B cell (primary cell): ENCODE measurements around the gene SCGB1C2. TPM values are rescaled to one million over a fixed set of nuclear protein-coding genes. Genes with fewer than 3 reads are reported as not detected.

ENCODE experiments used
- ATAC-seq: fragments of 200-7000 bp; cut with Tn5 transposase; one replicate; pipeline ENCODE4 v1.10.0; 2021; ENCODE audit warnings: low read depth, mild to moderate bottlenecking, moderate number of reproducible peaks, moderate library complexity
- CTCF ChIA-PET: fragments of 350-600 bp; sonication (Branson Sonifier 250); formaldehyde crosslinking; loops from one replicate; lab custom pipeline; 2021; ENCODE audit warnings: antibody characterized with exemption, inconsistent platforms; lab: Charles Lee
- POLR2A ChIA-PET: fragments of 350-600 bp; sonication (Branson Sonifier 250); formaldehyde crosslinking; loops from one replicate; lab custom pipeline; 2021; ENCODE audit warnings: antibody characterized with exemption; lab: Charles Lee
- DNase-seq: peaks from one replicate; pipeline ENCODE4 v3.0.0; 2013
- H2AFZ ChIP-seq: 2 replicates; pipeline ENCODE4 v1.6.1; 2012; ENCODE audit warnings: mild to moderate bottlenecking, low read depth, low read length; ENCODE audit not compliant: insufficient read depth, poor library complexity, severe bottlenecking
- H3K27ac ChIP-seq, 2 donors: 1 replicate in 1 of 2; 2 replicates in 1 of 2; pipeline ENCODE4 v1.5.1; 2012 to 2013; ENCODE audit warnings: low read length in 2 of 2, mild to moderate bottlenecking in 2 of 2, moderate library complexity in 1 of 2
- H3K27me3 ChIP-seq, 4 experiments: fragments of 200-600 bp in 1 of 4; sonication (generic) in 1 of 4; replicated peaks in 1 of 4; 1 replicate in 2 of 4; 2 replicates in 2 of 4; pipeline versions ENCODE4 v1.6.1 to v1.7.0; 2013 to 2016; ENCODE audit warnings: low read length in 3 of 4, mild to moderate bottlenecking in 2 of 4, mixed read lengths in 1 of 4, moderate library complexity in 1 of 4; ENCODE audit not compliant: insufficient read depth in 4 of 4, control insufficient read depth in 3 of 4; ENCODE audit errors: control extremely low read depth in 1 of 4
- H3K36me3 ChIP-seq, 2 experiments: replicated peaks in 1 of 2; 1 replicate in 1 of 2; 2 replicates in 1 of 2; pipeline versions ENCODE4 v1.6.1 to v1.7.1; 2013; ENCODE audit warnings: low read length in 1 of 2; ENCODE audit not compliant: insufficient read depth in 2 of 2, control insufficient read depth in 1 of 2; ENCODE audit errors: control extremely low read depth in 1 of 2, extremely low read depth in 1 of 2
- H3K4me1 ChIP-seq, 2 donors: fragments of 200-600 bp in 1 of 2; sonication (generic) in 1 of 2; 1 replicate in 1 of 2; 2 replicates in 1 of 2; pipeline versions ENCODE4 v1.5.1 to v1.6.1; 2013 to 2017; ENCODE audit warnings: low read length in 2 of 2; ENCODE audit not compliant: control insufficient read depth in 2 of 2, insufficient read depth in 2 of 2
- H3K4me2 ChIP-seq: replicated peaks from 2 replicates; pipeline ENCODE3; 2012; ENCODE audit warnings: mild to moderate bottlenecking, low read depth, low read length; ENCODE audit not compliant: poor library complexity, severe bottlenecking
- H3K4me3 ChIP-seq, 5 experiments: fragments of 200-600 bp in 1 of 5; sonication (generic) in 1 of 5; 1 replicate in 3 of 5; 2 replicates in 2 of 5; pipeline versions ENCODE4 v1.5.1 to v1.7.0; 2011 to 2016; ENCODE audit warnings: low read length in 4 of 5, mild to moderate bottlenecking in 4 of 5, low read depth in 2 of 5, control low read depth in 1 of 5, moderate library complexity in 1 of 5; ENCODE audit not compliant: insufficient read depth in 1 of 5; ENCODE audit errors: control extremely low read depth in 1 of 5, extremely low read depth in 1 of 5
- H3K79me2 ChIP-seq: fragments of 200-600 bp; sonication (generic); one replicate; pipeline ENCODE4 v1.6.0; 2016; ENCODE audit warnings: low read length; ENCODE audit not compliant: control insufficient read depth, insufficient read depth
- H3K9ac ChIP-seq: fragments of 200-600 bp; sonication (generic); 2 replicates; pipeline ENCODE4 v1.6.1; 2017; ENCODE audit warnings: mild to moderate bottlenecking, low read length, moderate library complexity
- H3K9me3 ChIP-seq, 3 donors: one replicate each; pipeline versions ENCODE4 v1.6.1 to v1.7.1; 2013; ENCODE audit warnings: low read length in 2 of 3; ENCODE audit not compliant: control insufficient read depth in 2 of 3, insufficient read depth in 1 of 3; ENCODE audit errors: control extremely low read depth in 1 of 3
- H4K20me1 ChIP-seq: 2 replicates; pipeline ENCODE4 v1.6.0; 2012; ENCODE audit warnings: mild to moderate bottlenecking, low read length; ENCODE audit not compliant: insufficient read depth, control insufficient read depth, poor library complexity, severe bottlenecking
- H3K27ac Mint-ChIP-seq: one replicate; pipeline ENCODE4 v1.8.0; 2021; ENCODE audit warnings: mixed read lengths
- H3K27me3 Mint-ChIP-seq: one replicate; pipeline ENCODE4 v1.8.0; 2021; ENCODE audit warnings: mixed read lengths
- H3K4me1 Mint-ChIP-seq: one replicate; pipeline ENCODE4 v1.8.0; 2021; ENCODE audit warnings: mixed read lengths
- H3K4me3 Mint-ChIP-seq: one replicate; pipeline ENCODE4 v1.8.0; 2021; ENCODE audit warnings: mixed read lengths
- H3K9me3 Mint-ChIP-seq: one replicate; pipeline ENCODE4 v1.8.0; 2022; ENCODE audit warnings: mixed read lengths; ENCODE audit not compliant: insufficient read depth
- CTCF ChIP-seq: fragments of 200-600 bp; IDR thresholded peaks from one replicate; pipeline ENCODE4 v1.8.0; 2022; ENCODE audit warnings: antibody characterized with exemption, mild to moderate bottlenecking
- EZH2 ChIP-seq: IDR thresholded peaks from 2 replicates; pipeline ENCODE4 v1.6.1; 2012; ENCODE audit warnings: borderline replicate concordance, low read depth, mild to moderate bottlenecking, moderate library complexity, low read length; ENCODE audit not compliant: insufficient read depth, poor library complexity, severe bottlenecking
- WGBS: methylation state at CpG from one replicate; pipeline ENCODE4 v1.1.5; 2013; ENCODE audit warnings: missing lambda C conversion rate; ENCODE audit not compliant: insufficient coverage; 5-methylcytosine and 5-hydroxymethylcytosine counted together
- intact Hi-C: fragments of 100-400 bp; cut with micrococcal nuclease; formaldehyde crosslinking; loops from one replicate; pipeline ENCODE4 v1.10.0; 2022
- polyA plus RNA-seq: library from polyadenylated mRNA; depleted of rRNA; stranded (reverse); fragments of >200 nt; gene quantifications from 2 replicates; pipeline ENCODE4 v1.2.3, GENCODE V29; 2012
- total RNA-seq, 2 donors: library from RNA; stranded (reverse); fragments of 120-200 nt in 1 of 2; gene quantifications; 1 replicate in 1 of 2; 2 replicates in 1 of 2; pipeline versions ENCODE4 v1.2.3 to v1.2.4, GENCODE V29; 2013 to 2022

Gene SCGB1C2
- total and polyA plus RNA-seq, 2 donors (not counting 1 experiment from before 2014, with no cell fraction given) = not detected

- Histone ChIP-seq H3K4me1 (no peaks in the 10 kb centered on the region), H3K36me3 (no peaks in the 10 kb centered on the region), H3K9ac (no peak overlapping the region), H3K79me2 (no peaks in the 10 kb centered on the region), H3K4me2 (no peak overlapping the region), H3K27me3 (peaks cover 0 to 39% (median 7%) of the 10 kb centered on the region in 4 experiments), H3K9me3 (no peaks in the 10 kb centered on the region), H2AFZ (no peak overlapping the region), H3K4me3 (no peak overlapping the region), H4K20me1 (no peaks in the 10 kb centered on the region), H3K27ac (no peak overlapping the region)
- ATAC-seq = no peak
- H3K4me1 Mint-ChIP-seq = peaks cover 5% of the 10 kb centered on the region
- TF ChIP-seq EZH2 (no peak), CTCF (no peak)
- DNase-seq = no peak
- 23% methylated on average over 32 of the region's 32 CpGs for WGBS
- no peak overlapping the region for H3K4me3 Mint-ChIP-seq
- no peaks in the 10 kb centered on the region for H3K9me3 Mint-ChIP-seq
- peaks cover 41% of the 10 kb centered on the region for H3K27me3 Mint-ChIP-seq
- intact Hi-C loops = no loop called here
- H3K27ac Mint-ChIP-seq = no peak overlapping the region
- ChIA-PET CTCF (no interaction called here), POLR2A (no interaction called here)
These were observed 42.5 kb downstream of the SCGB1C2 start for GRCh38 chr17:179781-180380.

GRCh38 chr17:180381-181244, 43.2 kb downstream of the SCGB1C2 start:
- POLR2A ChIA-PET = no interaction called here
- DNase-seq = no peak
- H3K27me3 Mint-ChIP-seq = peaks cover 44% of the 10 kb centered on the region

More at GRCh38 chr17:180381-181244, 43.2 kb downstream of the SCGB1C2 start:
- Mint-ChIP-seq H3K4me3 (no peak overlapping the region), H3K4me1 (peaks cover 5% of the 10 kb centered on the region), H3K9me3 (no peaks in the 10 kb centered on the region), H3K27ac (no peak overlapping the region)
- H3K4me1 ChIP-seq = no peaks in the 10 kb centered on the region
- no peak for TF ChIP-seq CTCF
- TF ChIP-seq EZH2 = no peak
- H3K36me3 ChIP-seq = no peaks in the 10 kb centered on the region
- H3K79me2 ChIP-seq = no peaks in the 10 kb centered on the region
- peaks cover 0 to 39% (median 7%) of the 10 kb centered on the region in 4 experiments for H3K27me3 ChIP-seq
- peak overlapping the region; percentile 38 for H3K4me2 ChIP-seq
- CTCF ChIA-PET = no interaction called here
- H3K9me3 ChIP-seq = no peaks in the 10 kb centered on the region
- H3K27ac ChIP-seq = no peak overlapping the region
- H4K20me1 ChIP-seq = no peaks in the 10 kb centered on the region
- no peak overlapping the region for H3K9ac ChIP-seq
- H3K4me3 ChIP-seq = no peak overlapping the region
- no peak for ATAC-seq
- no peak overlapping the region for H2AFZ ChIP-seq
- intact Hi-C loops = no loop called here
- whole genome bisulfite sequencing = 7% methylated on average over 112 of the region's 112 CpGs
